GM12874 (cell line): ENCODE results near the gene KCNIP3.

Experiments used
- TF ChIP-seq, protein P1 (sequence below): IDR thresholded peaks from 2 replicates; pipeline ENCODE4 v1.5.1; 2011; ENCODE audit warnings: low read depth, mild to moderate bottlenecking, control low read depth, low read length, moderate library complexity; ENCODE audit not compliant: insufficient read depth

Gene KCNIP3

DNA sequence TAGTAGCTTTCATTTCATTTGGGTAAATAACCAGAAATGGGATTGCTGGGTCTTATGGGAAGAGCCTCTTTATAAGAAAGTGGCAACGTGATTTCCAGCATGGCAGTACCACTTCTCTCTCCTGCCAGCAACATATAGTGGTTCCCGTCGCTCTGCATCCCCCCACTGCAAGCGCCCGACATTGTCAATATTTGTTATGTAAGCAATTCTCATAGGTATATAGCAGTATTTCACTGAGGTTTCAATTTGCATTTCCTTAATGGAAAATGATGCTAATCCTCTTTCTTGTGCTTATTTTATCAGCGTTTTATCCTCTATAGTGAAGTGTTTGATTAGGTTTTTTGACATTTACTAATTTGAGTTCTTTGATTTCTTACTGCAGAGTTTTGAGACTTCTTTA, 69.4 kb downstream of the KCNIP3 start:
- TF ChIP-seq, protein P1, sequence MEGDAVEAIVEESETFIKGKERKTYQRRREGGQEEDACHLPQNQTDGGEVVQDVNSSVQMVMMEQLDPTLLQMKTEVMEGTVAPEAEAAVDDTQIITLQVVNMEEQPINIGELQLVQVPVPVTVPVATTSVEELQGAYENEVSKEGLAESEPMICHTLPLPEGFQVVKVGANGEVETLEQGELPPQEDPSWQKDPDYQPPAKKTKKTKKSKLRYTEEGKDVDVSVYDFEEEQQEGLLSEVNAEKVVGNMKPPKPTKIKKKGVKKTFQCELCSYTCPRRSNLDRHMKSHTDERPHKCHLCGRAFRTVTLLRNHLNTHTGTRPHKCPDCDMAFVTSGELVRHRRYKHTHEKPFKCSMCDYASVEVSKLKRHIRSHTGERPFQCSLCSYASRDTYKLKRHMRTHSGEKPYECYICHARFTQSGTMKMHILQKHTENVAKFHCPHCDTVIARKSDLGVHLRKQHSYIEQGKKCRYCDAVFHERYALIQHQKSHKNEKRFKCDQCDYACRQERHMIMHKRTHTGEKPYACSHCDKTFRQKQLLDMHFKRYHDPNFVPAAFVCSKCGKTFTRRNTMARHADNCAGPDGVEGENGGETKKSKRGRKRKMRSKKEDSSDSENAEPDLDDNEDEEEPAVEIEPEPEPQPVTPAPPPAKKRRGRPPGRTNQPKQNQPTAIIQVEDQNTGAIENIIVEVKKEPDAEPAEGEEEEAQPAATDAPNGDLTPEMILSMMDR = no peak

DNA sequence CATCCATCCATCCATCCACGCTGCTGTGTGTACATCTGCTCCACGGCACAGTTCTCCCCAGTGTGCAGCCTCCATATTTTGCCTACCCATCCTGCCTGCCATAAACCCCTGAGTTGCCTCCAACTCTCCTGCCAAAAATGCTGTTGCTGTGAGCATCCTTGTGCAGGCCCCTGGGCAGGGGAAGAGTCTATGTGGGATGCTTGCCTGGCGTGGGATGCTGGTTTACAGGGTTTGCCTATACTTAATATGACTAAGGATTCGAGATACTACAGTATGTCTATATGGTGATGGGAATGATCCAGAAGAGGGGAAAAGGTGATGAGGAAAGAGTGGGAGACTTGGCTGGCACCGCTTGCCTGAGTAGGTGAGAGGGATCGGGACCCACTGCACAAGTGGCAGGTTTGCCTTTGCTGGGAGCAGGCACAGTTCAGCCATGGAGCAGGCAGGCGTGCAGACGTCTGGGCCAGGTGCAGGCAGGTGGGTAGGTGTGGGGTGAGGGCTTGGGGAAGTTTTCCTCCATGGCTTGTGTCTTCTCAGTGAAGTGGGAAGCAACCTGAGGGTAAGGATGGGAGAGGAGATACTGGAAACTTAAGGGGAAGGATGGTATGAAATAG, 75.2 kb downstream of the KCNIP3 start:
- TF ChIP-seq, protein P1 = no peak

DNA sequence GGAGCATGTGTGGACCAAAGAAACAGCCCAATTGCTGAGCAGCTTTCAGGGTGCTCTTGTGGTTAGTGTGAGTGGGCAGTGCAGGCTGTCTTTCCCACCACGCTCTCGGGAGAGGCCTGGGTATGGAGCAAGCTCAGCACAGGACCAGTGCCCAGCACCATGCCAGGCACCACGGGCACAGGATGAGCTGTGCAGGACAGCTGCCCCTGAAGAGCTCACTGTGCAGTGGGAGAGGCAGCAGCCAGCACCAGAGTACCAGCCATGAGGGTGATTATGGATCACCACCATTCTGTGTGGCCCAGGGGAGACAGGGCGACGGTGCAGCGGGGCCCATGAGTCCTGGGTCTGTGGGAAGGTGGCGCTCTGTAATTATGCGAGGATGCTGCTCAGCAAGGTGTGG, 75.7 kb downstream of the KCNIP3 start:
- TF ChIP-seq, protein P1 = no peak

DNA sequence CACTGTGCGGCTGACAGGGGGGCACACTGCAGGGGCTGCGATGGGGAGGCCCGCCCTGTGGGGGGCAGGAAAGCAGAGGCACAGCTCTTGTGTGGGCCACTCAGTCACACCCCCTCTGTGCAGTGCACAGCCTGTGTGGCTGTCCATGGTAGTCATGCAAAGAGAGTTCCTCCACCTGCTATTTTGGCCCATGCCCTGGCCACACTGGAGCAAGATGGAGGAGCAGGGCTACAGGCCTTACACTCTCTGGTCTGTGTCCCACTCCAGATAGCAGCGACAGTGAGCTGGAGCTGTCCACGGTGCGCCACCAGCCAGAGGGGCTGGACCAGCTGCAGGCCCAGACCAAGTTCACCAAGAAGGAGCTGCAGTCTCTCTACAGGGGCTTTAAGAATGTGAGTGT, 76.9 kb downstream of the KCNIP3 start:
- TF ChIP-seq, protein P1 = no peak

DNA sequence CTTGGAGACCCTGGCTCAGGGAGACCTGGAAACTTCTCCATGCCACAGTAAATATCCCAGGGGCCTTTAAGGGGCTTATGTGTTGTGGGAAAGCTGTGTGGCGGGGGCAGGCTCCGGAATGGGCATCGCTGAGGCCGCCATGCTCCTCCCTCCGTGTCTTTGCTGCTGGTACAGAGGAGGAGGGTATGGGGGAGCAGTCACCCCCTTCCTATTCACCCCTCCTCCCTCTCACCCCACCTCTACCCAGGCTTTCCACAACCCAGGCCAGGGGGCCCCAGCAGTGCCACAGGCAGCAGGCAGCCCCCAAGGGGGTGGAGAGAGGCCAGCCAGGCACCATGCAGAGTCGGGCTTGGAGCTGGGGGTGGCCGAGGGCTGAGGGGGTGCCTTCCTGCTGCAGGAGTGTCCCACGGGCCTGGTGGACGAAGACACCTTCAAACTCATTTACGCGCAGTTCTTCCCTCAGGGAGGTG, 77.3 kb downstream of the KCNIP3 start:
- TF ChIP-seq, protein P1 = no peak

DNA sequence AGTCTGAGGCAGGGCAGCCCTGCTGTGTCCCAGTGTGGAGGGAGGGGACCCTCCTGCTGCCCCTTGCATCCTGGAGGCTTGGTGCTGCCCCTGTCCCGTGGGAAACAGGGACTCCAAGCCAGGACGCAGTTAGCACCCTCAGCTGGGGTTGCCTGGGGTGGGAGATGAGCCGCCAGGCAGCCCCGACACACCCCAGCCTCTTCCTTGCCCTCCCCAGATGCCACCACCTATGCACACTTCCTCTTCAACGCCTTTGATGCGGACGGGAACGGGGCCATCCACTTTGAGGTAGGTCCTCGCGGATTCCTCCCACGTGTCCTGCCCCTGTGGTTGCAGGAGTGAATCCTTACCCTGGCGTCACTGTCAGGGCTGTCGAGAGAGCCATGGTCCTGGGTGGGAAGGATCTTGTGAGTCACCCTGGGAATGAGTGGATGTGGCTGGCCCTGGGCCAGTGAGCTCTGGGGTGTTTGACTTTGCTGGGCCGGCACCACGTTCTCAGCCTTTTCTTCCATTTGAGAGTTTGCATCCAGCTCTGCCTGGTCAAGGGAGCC, 77.8 kb downstream of the KCNIP3 start:
- TF ChIP-seq, protein P1 = no peak

DNA sequence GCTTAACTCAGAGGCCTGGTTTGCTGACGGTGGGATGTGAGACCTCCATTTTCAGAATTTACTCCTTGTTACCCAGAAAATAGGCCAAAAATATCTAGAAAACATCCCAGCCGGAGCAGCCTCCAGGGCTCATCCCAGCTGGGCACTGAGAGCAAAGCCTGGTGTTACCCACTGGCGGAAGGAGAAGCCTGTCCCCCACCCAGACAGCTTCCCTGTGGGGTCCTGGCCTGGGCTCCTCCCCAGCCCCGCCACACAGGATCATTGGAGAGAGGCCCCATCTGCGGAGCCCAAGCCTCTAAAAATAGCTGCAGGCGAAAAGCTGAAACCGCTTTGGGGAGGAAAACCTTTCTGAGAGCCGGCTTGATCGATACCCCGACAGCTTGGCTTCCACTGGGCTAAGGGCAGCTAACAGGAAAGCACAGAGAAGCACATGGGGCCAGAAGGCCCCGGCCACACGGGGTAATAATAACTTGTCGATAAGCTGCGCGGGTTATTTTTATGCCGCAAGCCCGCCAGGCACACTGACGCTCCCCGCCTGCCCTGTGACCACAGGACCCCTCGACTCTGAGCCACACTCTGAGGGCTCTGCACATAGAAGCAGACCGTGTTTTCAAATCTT, 78.5 kb downstream of the KCNIP3 start:
- TF ChIP-seq, protein P1 = no peak
